Naive thymus-derived CD8-positive, alpha-beta T cell (primary cell): ENCODE measurements around the gene ERC2. TPM values are rescaled to one million over a fixed set of nuclear protein-coding genes. Genes with fewer than 3 reads are reported as not detected.
"Not testable (repeated sequence)": the region's sequence is repeated elsewhere in the genome, so short reads cannot be mapped to it uniquely, and the experiment has no call there.

Source experiments
- ATAC-seq, 2 donors: fragments of 150-1000 bp; cut with Tn5 transposase in 1 of 2; sonication (Bioruptor Pico), chemical (Tn5 transposase) in 1 of 2; 1 replicate in 1 of 2; 2 replicates in 1 of 2; pipeline ENCODE4 v1.10.0; 2021; ENCODE audit warnings: mild to moderate bottlenecking in 2 of 2, moderate library complexity in 2 of 2
- POLR2A ChIA-PET: fragments of 350-600 bp; sonication (Branson Sonifier 250); formaldehyde crosslinking; loops from one replicate; lab custom pipeline; 2021; ENCODE audit warnings: antibody characterized with exemption; lab: Charles Lee
- DNase-seq, 10 donors: peaks; one replicate each; pipeline versions ENCODE4 v3.0.0 to v3.0.0-alpha.2; 2020 to 2022
- H3K27ac Mint-ChIP-seq, 10 donors: one replicate each; pipeline ENCODE4 v1.8.0; 2020 to 2022; ENCODE audit warnings: mild to moderate bottlenecking in 10 of 10, mixed read lengths in 10 of 10, moderate library complexity in 4 of 10, inconsistent platforms in 1 of 10
- H3K27me3 Mint-ChIP-seq, 5 donors: one replicate each; pipeline ENCODE4 v1.8.0; 2021 to 2022; ENCODE audit warnings: mixed read lengths in 5 of 5
- H3K36me3 Mint-ChIP-seq, 3 donors: one replicate each; pipeline ENCODE4 v1.8.0; 2020 to 2022; ENCODE audit warnings: mixed read lengths in 3 of 3, mild to moderate bottlenecking in 2 of 3, inconsistent platforms in 1 of 3
- H3K4me1 Mint-ChIP-seq, 4 donors: one replicate each; pipeline ENCODE4 v1.8.0; 2021 to 2022; ENCODE audit warnings: mixed read lengths in 4 of 4
- H3K4me3 Mint-ChIP-seq, 10 donors: one replicate each; pipeline ENCODE4 v1.8.0; 2020 to 2022; ENCODE audit warnings: mild to moderate bottlenecking in 10 of 10, mixed read lengths in 10 of 10, moderate library complexity in 6 of 10, inconsistent platforms in 1 of 10
- H3K9me3 Mint-ChIP-seq, 9 donors: one replicate each; pipeline ENCODE4 v1.8.0; 2020 to 2022; ENCODE audit warnings: mixed read lengths in 9 of 9, mild to moderate bottlenecking in 3 of 9, inconsistent platforms in 1 of 9, moderate library complexity in 1 of 9
- polyA plus RNA-seq, 3 donors: library from polyadenylated mRNA; unstranded; fragments of 300-500 nt; fragmentation: Illumina TruSeq; gene quantifications; one replicate each; pipeline ENCODE4 v1.2.3, GENCODE V29; 2021
- total RNA-seq, 8 experiments: library from RNA in 2 of 8; stranded (reverse) in 2 of 8; gene quantifications; one replicate each; pipeline ENCODE4 v1.2.3 and lab custom pipeline; 2021 to 2026

The ERC2 gene
- total and polyA plus RNA-seq, 5 experiments from 2014 or later, result 0.05 to 0.29 TPM; not detected in 3

DNA sequence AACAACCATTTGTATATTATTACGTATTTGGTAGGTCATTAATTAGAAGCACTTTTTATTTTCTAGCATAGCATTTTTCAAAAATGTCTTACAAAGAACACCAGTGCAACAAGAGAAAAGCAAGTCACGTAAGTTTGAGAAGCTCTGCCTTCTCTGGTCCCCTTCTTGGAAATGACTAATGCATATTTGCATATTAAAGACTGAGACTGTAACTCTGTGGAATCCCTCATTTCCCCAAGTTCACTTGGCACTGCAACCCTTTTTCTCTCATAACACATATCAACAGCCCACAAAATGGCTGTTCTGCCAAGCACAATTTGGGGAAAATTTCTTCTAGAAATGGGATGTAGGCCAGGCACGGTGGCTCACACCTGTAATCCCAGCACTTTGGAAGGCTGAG is 176.3 kb downstream of the ERC2 start:
- Mint-ChIP-seq H3K36me3 (no peaks in the 10 kb centered on the region), H3K9me3 (peaks cover 0 to 2% (median 0%) of the 10 kb centered on the region in 9 donors), H3K4me1 (no peaks in the 10 kb centered on the region), H3K27me3 (peaks cover 5 to 21% (median 14%) of the 10 kb centered on the region in 5 donors), H3K4me3 (no peak overlapping the region), H3K27ac (no peak overlapping the region)
- no peak for ATAC-seq
- POLR2A ChIA-PET, result interaction anchor here (0.7 kb wide), 1 partner anchor 15 kb away, joined by 3 read pairs; no protein-coding TSS in a partner anchor
- DNase-seq, result no peak

DNA sequence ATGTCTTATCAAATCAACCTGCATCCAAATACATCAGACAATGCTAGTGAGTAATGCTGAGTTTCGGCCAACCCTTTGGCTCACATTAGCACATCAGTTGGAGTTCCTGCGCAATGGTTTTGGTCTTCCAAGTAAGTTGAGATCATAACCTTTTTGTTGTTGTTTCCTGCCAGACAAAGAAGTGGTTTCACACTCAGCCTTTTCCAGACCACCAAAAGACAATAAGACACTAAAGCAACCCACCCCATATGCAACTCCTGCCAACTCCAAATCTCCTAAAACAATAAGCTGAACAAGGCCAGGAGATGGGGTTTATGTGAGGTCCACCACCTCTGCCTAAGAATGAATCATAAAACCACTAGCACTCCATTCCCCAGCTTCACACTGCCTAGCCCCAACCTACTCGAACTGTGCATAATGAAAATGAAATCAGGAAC is 177.0 kb downstream of the ERC2 start:
- POLR2A ChIA-PET, result interaction anchor here (0.7 kb wide), 1 partner anchor 16 kb away, joined by 3 read pairs; no protein-coding TSS in a partner anchor
- Mint-ChIP-seq H3K4me3 (no peak overlapping the region), H3K27me3 (peaks cover 3 to 18% (median 9%) of the 10 kb centered on the region in 5 donors), H3K9me3 (peaks cover 0 to 2% (median 0%) of the 10 kb centered on the region in 9 donors), H3K4me1 (no peaks in the 10 kb centered on the region), H3K27ac (peak overlapping the region in 1 of 10 donors; percentile 3), H3K36me3 (no peaks in the 10 kb centered on the region)
- DNase-seq (no peak), ATAC-seq (no peak)

DNA sequence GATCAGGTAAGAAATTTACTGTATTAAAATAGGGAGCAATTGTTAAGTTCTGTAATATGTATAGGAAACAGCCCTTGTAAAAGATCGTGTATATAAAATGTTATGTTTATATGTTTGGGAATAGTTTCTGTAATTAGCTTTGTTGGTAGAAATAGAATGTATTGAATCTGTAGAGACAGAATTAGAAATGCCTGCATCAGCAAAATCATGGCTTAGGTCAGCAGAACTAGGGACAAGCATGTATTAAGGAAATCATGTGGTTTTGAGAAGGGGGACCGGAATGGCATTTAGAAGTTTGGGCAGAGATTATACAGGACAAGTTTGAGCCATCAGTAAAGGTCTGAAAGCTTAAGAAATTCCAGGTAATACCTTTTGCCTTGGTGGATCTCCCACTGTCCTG is 177.9 kb downstream of the ERC2 start:
- no peak for DNase-seq
- ATAC-seq, result no peak
- peaks cover 0 to 14% (median under 1%) of the 10 kb centered on the region in 5 donors for H3K27me3 Mint-ChIP-seq
- H3K27ac Mint-ChIP-seq, result no peak overlapping the region
- POLR2A ChIA-PET, result no interaction called here
- no peaks in the 10 kb centered on the region for H3K36me3 Mint-ChIP-seq
- peaks cover 0 to 2% (median 0%) of the 10 kb centered on the region in 9 donors for H3K9me3 Mint-ChIP-seq
- no peak overlapping the region for H3K4me3 Mint-ChIP-seq
- no peaks in the 10 kb centered on the region for H3K4me1 Mint-ChIP-seq

DNA sequence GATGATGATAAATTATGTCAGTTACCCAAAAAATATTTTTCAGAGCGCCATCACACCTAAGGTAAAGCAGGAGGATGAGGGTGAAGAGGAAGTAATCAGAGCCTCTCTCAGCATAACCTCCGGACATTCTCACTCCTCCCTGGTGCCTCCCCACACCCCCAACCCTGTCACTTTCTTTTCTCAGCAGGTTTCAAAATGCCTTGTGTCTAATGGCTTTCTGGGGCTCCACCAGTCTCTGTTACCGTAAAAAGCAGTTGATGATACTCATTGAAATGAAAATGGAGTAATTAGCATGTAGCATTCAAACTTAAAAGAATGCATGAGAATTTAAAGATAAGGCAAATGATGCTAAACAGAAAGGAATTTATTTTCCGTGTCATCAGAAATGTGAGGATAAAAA is 180.0 kb downstream of the ERC2 start:
- no peak overlapping the region for H3K4me3 Mint-ChIP-seq
- no peak for ATAC-seq

GRCh38 chr3:56282341-56282740 is 185.9 kb downstream of the ERC2 start:
- peaks cover 0 to 6% (median 0%) of the 10 kb centered on the region in 3 donors for H3K36me3 Mint-ChIP-seq
- no peak overlapping the region for H3K27ac Mint-ChIP-seq
- H3K27me3 Mint-ChIP-seq, result peaks cover 11 to 33% (median 20%) of the 10 kb centered on the region in 5 donors
- DNase-seq, result no peak
- no peak for ATAC-seq
- POLR2A ChIA-PET, result no interaction called here
- H3K4me1 Mint-ChIP-seq, result no peaks in the 10 kb centered on the region
- no peak overlapping the region for H3K4me3 Mint-ChIP-seq
- H3K9me3 Mint-ChIP-seq, result peaks cover 0 to 4% (median 0%) of the 10 kb centered on the region in 9 donors

More for the DNA sequence above, 180.0 kb downstream of the ERC2 start:
- H3K4me1 Mint-ChIP-seq, result no peaks in the 10 kb centered on the region
- no peaks in the 10 kb centered on the region for H3K36me3 Mint-ChIP-seq
- DNase-seq, result no peak
- H3K9me3 Mint-ChIP-seq, result peaks cover 0 to 2% (median 0%) of the 10 kb centered on the region in 9 donors
- peaks cover 0 to 19% (median 8%) of the 10 kb centered on the region in 5 donors for H3K27me3 Mint-ChIP-seq
- POLR2A ChIA-PET, result no interaction called here
- no peak overlapping the region for H3K27ac Mint-ChIP-seq

- Mint-ChIP-seq H3K4me3 (no peak overlapping the region), H3K9me3 (peaks cover 0 to 4% (median 0%) of the 10 kb centered on the region in 9 donors), H3K27me3 (peaks cover 10 to 40% (median 14%) of the 10 kb centered on the region in 5 donors), H3K27ac (no peak overlapping the region), H3K36me3 (peaks cover 0 to 6% (median 0%) of the 10 kb centered on the region in 3 donors), H3K4me1 (peaks cover 0 to 1% (median 0%) of the 10 kb centered on the region in 4 donors)
- POLR2A ChIA-PET, result no interaction called here
- DNase-seq, result no peak
- no peak for ATAC-seq
Observed at GRCh38 chr3:56277236-56277635, 191.0 kb downstream of the ERC2 start.

DNA sequence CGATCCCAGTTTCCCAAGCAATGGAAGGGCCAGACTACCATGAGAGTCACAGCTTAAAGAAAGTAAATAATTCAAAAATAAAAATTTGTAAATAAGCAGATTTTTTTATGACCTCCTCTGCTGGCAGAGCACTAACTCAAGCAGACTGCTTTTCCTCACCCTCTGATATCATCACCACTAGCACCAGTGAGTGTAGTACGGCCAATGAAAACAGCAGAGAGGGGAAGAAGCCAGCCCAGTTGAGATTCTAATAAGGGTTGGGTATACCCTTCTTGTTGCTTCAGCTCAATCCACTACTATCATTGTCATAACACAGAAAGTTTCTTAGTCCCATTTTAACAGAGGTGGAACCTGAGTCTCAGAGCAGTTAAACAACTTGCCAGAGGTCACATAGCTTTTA is 193.1 kb downstream of the ERC2 start:
- Mint-ChIP-seq H3K27me3 (peaks cover 10 to 35% (median 16%) of the 10 kb centered on the region in 5 donors), H3K36me3 (peaks cover 0 to 6% (median 0%) of the 10 kb centered on the region in 3 donors), H3K4me1 (peaks cover 0 to 1% (median 0%) of the 10 kb centered on the region in 4 donors), H3K27ac (no peak overlapping the region), H3K4me3 (no peak overlapping the region), H3K9me3 (peaks cover 0 to 4% (median 0%) of the 10 kb centered on the region in 9 donors)
- ATAC-seq (no peak), DNase-seq (no peak)
- POLR2A ChIA-PET, result no interaction called here

DNA sequence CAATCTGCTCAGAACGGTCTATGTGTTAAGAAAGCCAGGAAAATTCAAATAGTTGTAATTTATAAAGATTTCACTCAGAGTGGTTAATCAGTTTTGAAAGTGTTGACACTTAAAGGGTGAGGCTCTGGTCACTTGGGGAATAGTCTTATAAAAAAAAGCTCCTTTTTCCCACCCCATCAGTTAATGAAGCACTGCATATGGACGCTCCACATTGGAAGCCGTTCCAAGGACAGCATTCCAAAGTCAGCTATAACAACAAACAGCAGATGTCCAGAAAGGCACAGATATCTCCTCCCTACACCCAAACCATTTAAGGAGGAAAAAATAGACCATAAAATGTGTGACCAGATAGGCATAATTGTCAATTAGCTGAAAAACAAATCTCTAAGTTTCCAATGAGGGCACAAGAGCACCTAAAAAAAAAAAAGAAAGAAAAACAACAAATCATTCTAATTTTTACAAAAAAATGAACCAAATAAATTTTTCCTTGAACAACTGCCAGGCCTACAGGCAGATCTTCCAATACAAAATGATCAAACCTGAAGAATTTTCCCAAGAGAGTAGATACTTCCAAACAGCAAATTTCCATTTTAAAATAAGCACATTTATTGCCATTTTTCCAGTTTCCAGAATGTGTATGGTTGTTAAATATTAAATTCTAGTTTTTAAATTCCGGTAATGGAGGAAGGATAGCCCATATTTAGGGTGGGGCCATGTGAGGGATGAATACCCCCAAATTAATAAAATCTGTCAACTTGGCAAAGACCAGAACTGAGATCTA is 198.3 kb downstream of the ERC2 start:
- Mint-ChIP-seq H3K4me1 (peaks cover 0 to 1% (median 0%) of the 10 kb centered on the region in 4 donors), H3K36me3 (no peaks in the 10 kb centered on the region), H3K4me3 (no peak overlapping the region), H3K9me3 (peaks cover 0 to 5% (median 0%) of the 10 kb centered on the region in 9 donors), H3K27me3 (peaks cover 0 to 11% (median 8%) of the 10 kb centered on the region in 5 donors), H3K27ac (no peak overlapping the region)
- POLR2A ChIA-PET, result no interaction called here
- DNase-seq, result no peak
- ATAC-seq, result no peak

DNA sequence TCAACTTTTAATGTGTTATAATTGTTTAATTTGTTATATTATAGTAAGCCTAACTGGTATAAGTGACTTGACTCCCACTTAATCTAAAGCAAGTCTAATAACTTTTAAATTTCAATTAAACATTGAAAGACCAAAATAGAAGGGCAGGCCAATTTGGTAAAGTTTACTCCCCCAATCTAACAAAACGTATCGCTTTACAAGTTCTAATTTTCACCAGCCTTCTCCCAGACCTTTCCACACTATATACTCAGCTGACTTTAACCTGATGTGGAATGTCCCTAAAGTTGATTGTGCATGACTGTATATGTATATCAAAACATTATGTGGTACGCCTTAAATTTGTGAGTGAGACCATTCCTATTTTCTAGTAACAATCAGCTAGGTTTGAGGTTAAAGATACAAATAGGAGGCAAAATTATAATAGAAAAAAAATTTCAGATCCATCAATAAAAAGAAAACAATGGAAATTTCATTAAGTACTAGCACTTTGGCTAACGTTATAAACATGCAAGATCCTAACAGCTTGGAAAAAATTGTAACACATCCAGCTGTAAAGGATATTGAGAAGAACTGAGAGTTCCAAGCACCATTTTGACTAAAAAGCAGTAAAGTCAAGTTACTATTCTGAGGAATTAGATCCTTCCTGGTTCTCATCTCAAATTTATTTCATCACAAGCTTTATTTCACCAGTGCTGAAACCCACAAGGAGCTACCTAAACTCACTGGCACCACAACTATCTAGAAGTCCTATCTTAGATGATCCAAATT is 199.5 kb downstream of the ERC2 start:
- peaks cover 0 to 1% (median 0%) of the 10 kb centered on the region in 4 donors for H3K4me1 Mint-ChIP-seq

DNA sequence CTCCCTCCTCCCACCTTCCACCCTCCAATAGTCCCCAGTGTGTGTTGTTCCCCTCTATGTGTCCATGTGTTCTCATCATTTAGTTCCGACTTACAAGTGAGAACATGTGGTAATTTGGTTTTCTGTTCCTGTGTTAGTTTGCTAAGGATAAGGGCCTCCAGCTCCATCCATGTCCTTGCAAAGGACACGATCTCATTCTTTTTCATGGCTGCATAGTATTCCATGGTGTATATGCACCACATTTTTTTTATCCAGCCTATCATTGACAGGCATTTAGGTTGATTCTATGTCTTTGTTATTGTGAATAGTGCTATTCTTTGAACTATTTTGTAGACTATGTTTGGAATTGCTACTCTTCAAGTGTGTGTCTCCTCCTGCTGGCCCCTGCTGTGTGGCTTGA is 206.4 kb downstream of the ERC2 start:
- POLR2A ChIA-PET, ATAC-seq, H3K4me3 Mint-ChIP-seq, DNase-seq, H3K4me1 Mint-ChIP-seq, H3K36me3 Mint-ChIP-seq, H3K27ac Mint-ChIP-seq: not testable (repeated sequence)
- Mint-ChIP-seq H3K9me3 (peaks cover 0 to 11% (median 0%) of the 10 kb centered on the region in 9 donors), H3K27me3 (peaks cover 14 to 50% (median 16%) of the 10 kb centered on the region in 5 donors)

More for the DNA sequence above, 199.5 kb downstream of the ERC2 start:
- no peak overlapping the region for H3K27ac Mint-ChIP-seq
- peaks cover 0 to 15% (median 8%) of the 10 kb centered on the region in 5 donors for H3K27me3 Mint-ChIP-seq
- ATAC-seq (no peak), DNase-seq (no peak)
- H3K9me3 Mint-ChIP-seq, result peaks cover 0 to 11% (median 0%) of the 10 kb centered on the region in 9 donors
- no peak overlapping the region for H3K4me3 Mint-ChIP-seq
- POLR2A ChIA-PET, result no interaction called here
- H3K36me3 Mint-ChIP-seq, result no peaks in the 10 kb centered on the region

- Mint-ChIP-seq H3K9me3 (peaks cover 0 to 9% (median 0%) of the 10 kb centered on the region in 9 donors), H3K27me3 (peaks cover 11 to 48% (median 16%) of the 10 kb centered on the region in 5 donors), H3K4me1 (no peaks in the 10 kb centered on the region), H3K27ac (no peak overlapping the region), H3K4me3 (no peak overlapping the region), H3K36me3 (no peaks in the 10 kb centered on the region)
- POLR2A ChIA-PET, result no interaction called here
- no peak for DNase-seq
- ATAC-seq, result no peak
Observed at GRCh38 chr3:56260262-56260661, 208.0 kb downstream of the ERC2 start.

DNA sequence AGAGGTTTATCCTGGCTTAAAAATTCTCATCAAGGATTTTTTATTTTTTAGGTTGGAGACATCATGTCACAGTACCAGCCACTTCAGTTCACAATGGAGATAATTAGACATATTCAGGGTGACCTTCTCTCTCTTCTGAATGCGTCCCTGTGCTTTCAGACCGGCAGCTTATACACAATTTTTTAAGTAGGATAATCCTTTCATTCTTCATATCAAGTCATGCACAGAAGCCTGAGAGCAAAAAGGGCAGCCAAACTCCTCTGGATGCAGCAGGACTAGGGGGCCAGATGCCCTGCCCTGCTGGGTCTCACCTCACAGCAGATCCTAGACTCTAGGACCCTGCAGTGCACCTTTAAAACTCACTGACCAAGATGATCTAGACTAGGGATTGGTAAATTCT is 210.4 kb downstream of the ERC2 start:
- Mint-ChIP-seq H3K27me3 (peaks cover 11 to 38% (median 15%) of the 10 kb centered on the region in 5 donors), H3K9me3 (peaks cover 0 to 4% (median 0%) of the 10 kb centered on the region in 9 donors), H3K4me3 (no peak overlapping the region), H3K36me3 (no peaks in the 10 kb centered on the region), H3K27ac (no peak overlapping the region), H3K4me1 (no peaks in the 10 kb centered on the region)
- DNase-seq (no peak), ATAC-seq (no peak)
- POLR2A ChIA-PET, result no interaction called here
